HG03045 (cell line): ENCODE measurements around the gene ZNF506.
"Not testable (repeated sequence)": the region's sequence is repeated elsewhere in the genome, so short reads cannot be mapped to it uniquely, and the experiment has no call there.

Experiments
- ATAC-seq: cut with Tn5 transposase; IDR thresholded peaks from one replicate; pipeline ENCODE4 v1.9.1; 2021; ENCODE audit warnings: mild to moderate bottlenecking, moderate library complexity; ENCODE audit not compliant: unreplicated experiment

ZNF506 gene

DNA sequence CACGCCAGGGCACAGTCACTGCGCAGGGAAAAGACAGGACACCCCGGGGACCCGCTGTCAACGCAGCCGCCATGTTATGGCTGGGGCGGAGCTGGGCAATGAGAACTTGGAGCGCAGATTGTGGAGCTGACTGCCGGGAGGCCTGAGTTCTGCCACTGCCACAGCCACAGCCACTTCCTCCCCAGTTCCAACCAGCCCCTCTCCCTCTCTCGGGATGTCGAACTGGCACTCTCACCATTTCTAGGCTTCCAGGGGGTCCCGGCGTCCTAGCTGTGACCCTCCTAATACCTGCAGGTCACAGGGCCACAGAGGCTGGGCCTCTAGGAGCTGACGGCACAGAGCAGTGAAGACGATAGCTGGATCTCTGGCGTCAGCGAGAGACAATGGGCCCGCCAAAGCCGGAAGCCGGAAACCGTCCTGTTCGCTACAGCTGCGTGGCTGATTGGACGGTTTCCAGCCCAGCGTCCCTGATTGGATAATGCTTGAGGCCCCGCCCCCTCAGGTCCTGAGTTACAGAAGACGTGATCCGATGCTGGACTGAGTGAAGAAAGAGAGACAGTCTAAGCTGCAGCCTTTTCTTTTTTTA is at the start of gene ZNF506:
ZNF506 (minus strand) TSS at position 385 of the 586 bp plus-strand sequence; CDS start at position 238, 147 bp downstream.
- peak; percentile 94 for ATAC-seq

DNA sequence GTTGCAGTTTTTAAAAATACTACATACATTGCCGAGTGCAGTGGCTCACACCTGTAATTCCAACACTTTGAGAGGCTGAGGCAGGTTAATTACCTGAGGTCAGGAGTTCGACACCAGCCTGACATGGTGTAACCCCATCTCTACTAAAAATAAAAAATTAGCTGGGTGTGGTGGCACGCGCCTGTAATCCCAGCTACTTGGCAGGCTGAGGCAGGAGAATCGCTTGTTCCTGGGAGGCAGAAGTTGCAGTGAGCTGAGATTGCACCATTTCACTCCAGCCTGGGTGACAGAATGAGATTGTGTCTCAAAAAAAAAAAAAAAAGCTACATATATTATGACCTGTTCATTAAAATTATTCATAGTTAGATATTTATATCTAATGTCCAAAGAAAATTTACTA is 48.5 kb upstream of the ZNF506 start:
- not testable (repeated sequence) for ATAC-seq

DNA sequence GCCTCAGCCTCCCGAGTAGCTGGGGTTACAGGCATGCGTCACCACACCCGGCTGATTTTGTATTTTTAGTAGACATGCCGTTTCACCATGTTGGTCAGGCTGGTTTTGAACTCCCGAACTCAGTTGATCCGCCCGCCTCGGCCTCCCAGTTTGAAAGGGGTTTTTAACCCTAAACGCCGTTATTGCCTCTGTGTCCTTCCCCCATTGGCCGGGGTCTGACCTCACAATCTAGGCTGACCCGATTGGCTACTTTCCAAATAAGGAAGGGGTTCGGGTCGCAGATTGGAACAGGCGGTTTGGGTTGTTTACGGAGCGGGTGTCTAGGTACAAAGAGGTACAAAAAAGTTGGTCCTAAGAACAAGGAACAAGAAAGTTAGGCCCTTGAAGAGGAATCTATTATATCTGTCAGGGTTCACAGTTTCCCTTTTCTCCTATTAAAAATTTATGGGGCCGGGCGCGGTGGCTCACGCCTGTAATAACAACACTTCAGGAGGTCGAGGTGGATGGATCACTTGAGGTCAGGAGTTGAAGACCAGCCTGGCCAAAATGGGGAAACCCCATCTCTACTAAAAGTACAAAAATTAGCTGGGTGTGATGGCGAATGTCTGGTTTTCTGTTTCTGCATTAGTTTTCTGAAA is 45.2 kb upstream of the ZNF506 start:
- ATAC-seq: no peak

DNA sequence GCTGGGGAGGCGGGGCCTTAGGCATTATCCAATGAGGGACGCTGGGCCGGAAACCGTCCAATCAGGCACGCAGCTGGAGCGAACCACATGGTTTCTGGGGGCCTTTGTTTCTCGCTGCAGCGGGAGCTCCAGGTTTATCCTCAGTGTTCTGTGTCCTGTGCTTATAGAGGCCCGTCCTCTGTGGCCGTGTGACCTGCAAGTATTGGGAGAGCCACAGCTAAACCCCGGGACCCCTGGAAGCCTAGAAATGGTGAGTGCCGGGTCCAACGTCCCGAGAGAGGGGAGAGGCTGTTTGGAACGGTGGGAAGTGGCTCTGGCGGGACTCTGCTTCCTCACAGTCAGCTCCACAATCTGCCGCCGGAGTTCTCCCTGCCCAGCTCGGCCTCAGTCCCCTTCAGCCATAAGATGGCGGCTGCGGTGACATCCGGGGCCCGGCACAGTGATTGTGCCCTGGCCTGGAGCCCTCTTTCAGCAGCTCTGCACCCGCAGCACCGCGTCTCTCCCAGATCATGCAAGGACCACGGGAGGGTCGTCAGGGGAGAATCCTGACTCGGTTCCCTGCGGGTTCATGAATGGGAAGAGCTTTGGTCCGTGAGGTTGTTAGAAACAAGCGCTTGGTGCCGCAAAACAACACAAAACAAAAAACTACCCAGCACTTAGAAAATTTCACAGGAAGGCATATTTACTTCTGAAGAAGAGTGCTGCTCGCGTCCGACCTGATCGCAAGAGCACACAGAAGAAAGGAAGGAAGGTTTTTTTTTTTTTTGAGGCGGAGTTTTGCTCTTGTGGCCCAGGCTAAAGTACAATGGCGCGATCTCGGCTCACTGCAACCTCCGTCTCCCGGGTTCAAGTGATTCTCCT is 44.4 kb upstream of the ZNF506 start, which contains the start of gene ZNF253:
ZNF253 (plus strand) TSS at position 133 of the 861 bp plus-strand sequence; CDS start at position 248, 115 bp downstream.
- peak; percentile 97 for ATAC-seq

DNA sequence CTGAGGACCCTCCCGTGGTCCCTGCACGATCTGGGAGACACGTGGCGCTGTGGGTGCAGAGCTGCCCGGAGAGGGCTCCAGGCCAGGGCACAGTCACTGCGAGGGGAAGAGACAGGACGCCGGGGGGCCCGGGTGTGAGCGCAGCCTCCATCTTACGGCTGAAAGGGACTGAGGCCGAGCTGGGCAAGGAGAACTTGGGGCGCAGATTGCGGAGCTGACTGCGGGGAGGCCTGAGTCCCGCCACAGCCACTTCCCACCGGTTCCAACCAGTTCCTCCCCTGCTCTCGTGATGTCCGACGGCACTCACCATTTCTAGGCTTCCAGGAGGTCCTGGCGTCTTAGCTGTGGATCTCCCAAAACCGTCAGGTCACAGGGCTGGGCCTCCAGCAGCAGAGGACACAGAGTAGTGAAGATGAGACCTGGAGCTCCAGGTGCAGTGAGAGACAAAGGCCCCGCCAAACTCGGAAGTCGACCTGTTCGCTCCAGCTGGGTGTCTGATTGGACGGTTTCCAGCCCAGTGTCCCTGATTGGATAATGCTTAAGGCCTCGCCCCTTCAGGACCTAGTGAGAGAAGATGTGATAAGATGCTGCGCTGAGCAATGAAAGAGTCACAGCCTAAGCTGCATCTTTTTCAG is 39.3 kb upstream of the ZNF506 start:
- ATAC-seq: no peak

DNA sequence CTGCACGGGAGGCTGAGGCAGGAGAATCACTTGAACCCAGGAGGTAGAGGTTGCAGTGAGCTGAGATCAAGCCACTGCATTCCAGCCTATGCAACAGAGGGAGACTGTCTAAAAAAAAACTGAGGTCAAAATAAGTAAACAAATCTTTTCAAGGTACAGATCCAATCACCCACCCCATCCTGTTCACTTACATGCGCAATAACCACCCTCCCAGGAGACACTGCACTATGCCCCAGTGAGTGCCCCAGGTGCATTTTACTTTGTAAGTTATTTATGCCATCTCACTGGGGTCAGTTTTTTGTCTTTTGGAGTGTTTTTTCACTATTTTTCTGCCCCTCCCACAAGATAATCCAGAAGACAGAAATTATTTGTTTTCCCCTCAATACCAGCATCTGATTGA is 37.2 kb upstream of the ZNF506 start:
- no peak for ATAC-seq

DNA sequence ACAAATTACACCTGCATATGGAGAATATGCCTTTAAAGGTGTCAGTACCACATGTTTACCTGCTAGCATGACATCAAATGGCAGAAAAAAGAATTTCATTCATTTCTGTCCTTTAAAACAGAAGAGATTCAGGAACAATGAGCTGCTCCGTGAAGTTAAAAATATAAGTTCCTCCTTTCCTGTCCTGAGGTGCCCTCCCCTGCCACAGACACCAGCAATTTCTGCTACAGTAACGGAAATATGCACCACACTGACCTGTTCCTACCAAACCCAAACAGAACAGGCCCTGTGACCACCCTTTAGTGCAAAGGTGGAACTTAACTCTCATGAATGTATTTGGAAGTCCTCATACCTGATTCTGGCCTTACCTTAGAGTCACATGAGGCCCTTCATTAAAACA is 30.2 kb upstream of the ZNF506 start:
- ATAC-seq: not testable (repeated sequence)

DNA sequence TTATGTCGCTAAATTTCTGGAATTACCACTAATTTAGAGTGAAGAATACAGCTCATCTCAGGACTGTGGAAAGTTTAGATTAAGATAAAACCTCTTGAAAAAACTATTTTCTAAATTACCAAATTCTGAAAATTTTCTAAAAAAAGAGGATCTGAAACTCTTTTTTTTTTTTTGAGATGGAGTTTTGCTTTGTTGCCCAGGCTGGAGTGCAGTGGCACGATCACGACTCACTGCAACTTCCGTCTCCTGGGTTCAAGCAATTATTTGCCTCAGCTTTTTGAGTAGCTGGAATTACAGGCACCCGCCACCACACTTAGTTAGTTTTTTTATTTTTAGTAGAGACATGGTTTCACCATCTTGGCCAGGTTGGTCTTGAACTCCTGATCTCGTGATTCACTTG is 27.5 kb upstream of the ZNF506 start:
- no peak for ATAC-seq

DNA sequence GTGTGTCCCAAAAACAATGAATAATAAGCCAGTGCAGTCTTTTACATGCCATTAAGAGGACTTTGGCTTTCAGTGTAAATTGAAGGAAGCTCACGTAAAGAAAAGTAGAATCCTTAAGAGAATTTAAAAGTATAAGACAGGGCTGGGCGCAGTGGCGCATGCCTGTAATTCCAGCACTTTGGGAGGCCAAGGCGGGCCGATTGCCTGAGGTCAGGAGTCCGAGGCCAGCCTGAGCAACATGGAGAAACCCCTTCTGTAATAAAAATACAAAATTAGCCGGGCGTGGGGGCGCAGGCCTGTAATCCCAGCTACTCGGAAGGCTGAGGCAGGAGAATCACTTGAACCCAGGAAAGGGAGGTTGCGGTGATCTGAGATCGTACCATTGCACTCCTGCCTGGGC is 26.2 kb upstream of the ZNF506 start:
- no peak for ATAC-seq

DNA sequence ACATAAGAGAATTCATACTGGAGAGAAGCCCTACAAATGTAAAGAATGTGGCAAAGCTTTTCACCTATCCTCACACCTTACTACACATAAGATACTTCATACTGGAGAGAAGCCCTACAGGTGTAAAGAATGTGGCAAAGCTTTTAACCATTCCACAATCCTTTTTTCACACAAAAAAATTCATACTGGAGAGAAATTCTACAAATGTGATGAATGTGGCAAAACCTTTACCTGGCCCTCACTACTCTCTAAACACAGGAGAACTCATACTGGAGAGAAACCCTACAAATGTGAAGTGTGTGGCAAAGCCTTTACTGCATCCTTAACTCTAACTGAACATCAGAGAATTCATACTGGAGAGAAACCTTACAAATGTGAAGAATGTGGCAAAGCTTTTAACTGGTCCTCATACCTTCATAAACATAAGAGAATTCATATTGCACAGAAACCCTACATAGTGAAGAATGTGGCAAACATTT is 14.0 kb upstream of the ZNF506 start:
- ATAC-seq: no peak

DNA sequence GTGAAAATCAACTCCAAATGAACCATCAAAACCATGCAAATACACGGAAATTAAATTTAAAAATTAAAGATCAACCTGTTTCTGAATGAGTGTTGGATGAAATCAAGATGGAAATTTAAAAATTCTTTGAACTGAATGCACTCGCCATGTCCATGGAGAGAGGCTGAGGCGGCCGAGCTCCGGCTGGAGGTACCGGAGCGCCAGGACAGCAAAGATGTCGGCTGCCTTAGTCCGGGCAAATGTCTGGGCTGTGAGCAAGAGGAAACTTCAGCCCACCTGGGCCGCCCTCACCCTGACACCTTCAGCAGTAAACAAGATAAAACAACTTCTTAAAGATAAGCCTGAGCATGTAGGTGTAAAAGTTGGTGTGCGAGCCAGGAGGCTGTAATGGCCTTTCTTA is 5.3 kb upstream of the ZNF506 start:
- ATAC-seq: no peak

DNA sequence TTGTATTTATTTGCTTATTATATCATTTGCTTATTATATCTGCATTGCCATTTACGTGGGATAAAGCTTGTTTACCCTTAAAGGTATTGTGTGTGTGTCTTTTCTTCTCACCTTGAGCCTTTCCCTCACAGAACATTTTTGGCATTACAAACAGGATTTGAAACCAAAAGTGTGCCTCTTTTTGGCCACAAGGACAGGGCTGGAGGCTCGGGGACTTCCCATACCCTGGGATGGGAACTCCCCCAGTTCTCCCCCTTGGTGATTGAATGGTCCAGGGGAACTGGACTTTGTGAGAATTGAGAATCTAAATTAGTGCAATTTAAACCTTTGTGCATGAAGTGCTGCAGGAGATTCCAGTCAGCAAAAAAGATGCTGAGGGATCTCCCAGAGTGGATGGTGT is 2.4 kb upstream of the ZNF506 start:
- ATAC-seq: no peak

DNA sequence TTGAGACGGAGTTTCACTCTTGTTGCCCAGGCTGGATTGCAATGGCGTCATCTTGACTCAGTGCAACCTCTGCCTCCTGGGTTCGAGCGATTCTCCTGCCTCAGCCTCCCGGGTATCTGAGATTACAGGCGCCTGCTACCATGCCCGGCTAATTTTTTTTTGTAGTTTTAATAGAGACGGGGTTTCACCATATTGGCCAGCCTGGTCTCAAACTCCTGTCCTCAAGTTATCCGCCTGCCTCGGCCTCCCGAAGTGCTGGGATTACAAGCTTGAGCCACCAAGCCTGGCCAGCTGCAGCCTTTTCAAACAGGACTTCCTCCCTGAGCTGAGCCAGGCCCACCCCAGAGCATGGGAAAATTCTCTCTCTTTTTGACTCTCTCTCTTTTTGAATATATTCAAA is 426 bp upstream of the ZNF506 start:
- not testable (repeated sequence) for ATAC-seq

DNA sequence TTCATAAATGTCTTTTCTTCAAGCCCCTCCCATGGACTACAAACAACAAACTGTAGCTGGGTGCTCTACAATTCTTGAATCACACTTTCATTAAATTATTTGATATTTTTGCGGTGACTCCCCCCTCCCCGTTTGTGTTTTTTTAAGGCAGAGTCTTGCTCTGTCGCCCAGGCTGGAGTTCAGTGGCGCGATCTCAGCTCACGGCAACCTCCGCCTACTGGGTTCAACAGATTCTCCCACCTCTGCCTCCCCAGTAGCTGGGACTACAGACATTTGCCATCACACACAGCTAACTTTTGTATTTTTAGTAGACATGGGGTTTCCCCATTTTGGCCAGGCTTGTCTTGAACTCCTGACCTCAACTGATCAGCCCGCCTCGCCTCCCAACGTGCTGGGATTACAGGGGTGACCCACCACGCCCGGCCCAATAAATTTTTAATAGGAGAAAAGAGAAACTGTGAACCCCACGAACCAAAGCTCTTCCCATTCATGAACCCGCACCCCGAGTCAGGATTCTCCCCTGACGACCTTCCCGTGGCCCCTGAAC is 703 bp downstream of the ZNF506 start:
- ATAC-seq: no peak

DNA sequence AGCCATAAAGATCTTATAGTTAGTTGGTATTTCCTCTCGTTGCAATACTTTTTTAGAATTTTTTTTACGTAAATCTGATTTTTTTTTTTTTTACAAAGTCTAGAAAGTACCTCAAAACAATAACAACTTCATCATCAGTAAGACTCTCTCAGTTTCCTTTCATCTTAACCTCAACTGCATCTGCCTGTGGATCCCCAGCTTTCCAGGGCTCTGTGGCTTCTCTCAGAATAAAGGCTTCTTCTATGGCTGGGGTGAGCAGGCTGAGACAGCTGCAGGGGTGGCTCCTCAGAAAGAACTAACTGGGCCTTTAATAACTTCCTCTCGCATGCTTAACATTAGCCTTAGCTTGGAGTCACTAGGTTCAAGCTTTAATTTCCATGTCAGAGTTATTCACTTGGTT is 4.2 kb downstream of the ZNF506 start:
- ATAC-seq: no peak

DNA sequence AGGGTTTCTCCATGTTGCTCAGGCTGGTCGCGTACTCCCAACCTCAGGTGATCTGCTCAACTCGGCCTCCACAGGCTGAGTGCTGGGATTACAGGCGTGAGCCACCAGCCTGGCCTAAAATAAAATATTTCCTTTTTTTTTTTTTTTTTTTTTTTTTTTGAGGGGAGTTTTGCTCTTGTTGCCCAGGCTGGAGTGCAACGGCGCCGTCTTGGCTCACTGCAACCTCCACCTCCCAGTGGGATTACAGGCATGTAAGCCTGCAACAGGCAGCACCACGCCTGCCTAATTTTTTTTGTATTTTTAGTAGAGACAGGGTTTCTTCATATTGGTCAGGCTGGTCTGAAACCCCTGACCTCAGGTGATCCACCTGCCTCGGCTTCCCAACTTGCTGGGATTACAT is 4.9 kb downstream of the ZNF506 start:
- no peak for ATAC-seq

DNA sequence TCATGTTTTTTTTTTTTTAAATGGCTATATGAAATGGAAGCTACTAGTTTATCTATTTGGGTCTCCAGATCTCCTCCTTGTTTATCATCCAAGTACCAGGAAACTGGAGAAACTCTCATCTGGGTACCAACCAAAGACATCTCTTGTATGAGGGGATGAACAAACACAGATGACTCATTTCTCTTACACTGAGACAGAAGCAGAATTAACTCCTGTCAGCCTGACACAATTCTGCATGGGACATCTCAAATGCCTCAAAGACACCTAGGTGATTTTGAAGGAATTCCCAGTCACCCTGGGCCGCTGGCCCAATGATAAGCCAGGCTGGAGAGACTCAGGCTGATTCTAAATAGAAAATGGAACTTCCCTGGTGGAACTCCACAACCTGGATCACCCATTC is 9.6 kb downstream of the ZNF506 start:
- not testable (repeated sequence) for ATAC-seq

DNA sequence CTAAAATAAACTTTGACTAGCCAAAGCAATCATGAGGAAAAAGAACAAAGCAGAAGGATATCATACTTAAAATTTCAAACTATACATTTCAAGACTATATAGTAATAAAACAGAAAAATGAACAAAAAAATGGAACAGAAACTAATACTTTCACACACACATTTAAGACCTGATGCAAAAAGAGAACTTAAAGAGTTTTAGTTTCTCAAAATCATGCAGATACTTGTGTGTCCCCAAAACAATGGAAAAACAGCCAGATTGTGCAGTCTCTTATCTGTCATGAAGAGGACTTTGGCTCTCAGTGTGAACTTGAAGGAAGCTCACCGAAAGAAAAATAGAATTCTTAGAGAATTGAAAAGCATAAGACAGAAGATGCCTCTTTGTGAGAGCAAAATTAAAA is 16.1 kb downstream of the ZNF506 start:
- no peak for ATAC-seq

DNA sequence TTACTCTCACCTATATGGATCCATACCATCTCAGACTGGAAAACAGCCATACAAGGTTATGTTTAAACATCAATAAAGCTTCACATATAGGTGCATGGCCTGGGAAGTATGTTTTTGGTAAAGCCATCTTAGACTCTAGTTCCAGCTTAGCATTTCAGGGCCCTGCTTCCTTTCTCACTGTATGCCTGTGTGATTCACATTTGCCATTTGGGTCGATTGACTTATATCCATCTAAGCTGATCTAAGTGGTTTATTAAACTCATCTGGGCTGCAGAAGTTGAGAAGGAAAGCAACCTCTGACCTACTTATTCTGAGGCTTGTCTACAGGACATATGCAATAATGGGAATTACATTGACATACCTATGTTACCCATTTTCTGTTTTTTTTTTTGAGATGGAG is 33.5 kb downstream of the ZNF506 start:
- ATAC-seq: no peak

DNA sequence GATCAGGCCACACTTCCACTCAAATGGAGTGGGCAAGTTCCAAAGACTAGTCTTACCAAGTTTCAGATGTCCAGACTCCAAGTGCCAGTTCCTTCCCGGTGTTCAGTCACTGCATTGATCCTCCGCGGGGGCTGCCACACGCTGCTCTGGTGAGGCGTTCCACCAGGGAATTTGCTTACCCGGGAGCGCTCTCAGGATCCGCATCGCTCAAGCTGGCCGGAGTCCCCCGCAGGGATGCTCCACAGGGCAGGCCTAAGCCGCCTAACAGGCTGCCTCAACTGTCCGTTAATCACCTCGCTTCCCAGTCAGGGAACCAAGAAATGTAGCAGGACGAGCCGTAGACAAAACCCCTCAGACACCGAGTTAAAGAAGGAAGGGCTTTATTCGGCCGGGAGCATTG is 36.1 kb downstream of the ZNF506 start:
- not testable (repeated sequence) for ATAC-seq

DNA sequence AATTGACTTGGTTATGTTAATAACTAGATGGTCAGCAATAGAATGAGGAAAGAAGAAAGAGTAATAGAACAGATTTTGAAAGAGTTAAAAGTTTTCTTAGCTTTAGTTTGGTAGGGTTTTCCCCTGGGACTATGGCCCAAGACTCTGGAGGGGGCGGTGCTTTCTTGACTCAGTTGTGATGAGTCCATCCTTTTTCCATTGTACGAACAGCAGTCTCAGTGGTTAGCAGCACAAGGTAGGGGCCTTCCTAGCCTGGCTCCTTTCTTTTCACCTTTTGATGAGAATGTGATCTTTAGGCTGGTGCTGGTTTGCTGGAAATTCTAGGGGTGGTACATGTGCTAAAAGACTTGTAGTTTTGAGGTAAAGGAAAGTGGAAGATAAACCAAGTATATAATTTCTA is 38.8 kb downstream of the ZNF506 start:
- ATAC-seq: no peak
